ENCODE measurements around the gene MRM1. TPM values are rescaled to one million over a fixed set of nuclear protein-coding genes. Genes with fewer than 3 reads are reported as not detected.

The MRM1 gene
- total RNA-seq, 1 experiment from 2014 or later = 16.5 TPM

- TF ChIP-seq FOXP4 (CRISPR knock-in tag; IDR thresholded peaks at IDR 0.05) = no peak
Measured at GRCh38 chr17:36608280-36608679, 6.9 kb downstream of the MRM1 start (continued).

GRCh38 chr17:36608794-36609497 is 7.6 kb downstream of the MRM1 start:
- ChIA-PET CTCF (interaction anchor here (0.6 to 1.1 kb wide), 4 partner anchors 8 to 474 kb away, joined by 3 to 6 read pairs (median 3); no protein-coding TSS in a partner anchor), POLR2A (no interaction called here)
- Mint-ChIP-seq H3K36me3 (peaks cover 14% of the 10 kb centered on the region), H3K27ac (no peak overlapping the region; the same call in 1 of the 2 replicates), H3K4me3 (no peak overlapping the region), H3K9me3 (peaks cover 8% of the 10 kb centered on the region; the same call in 1 of the 2 replicates), H3K27me3 (ENCODE audit: low read depth) (no peaks in the 10 kb centered on the region), H3K4me1 (peaks cover 39% of the 10 kb centered on the region)
- ATAC-seq (peak; percentile 64), DNase-seq (ENCODE audit: low spot score) (peak; percentile 60)
- TF ChIP-seq PRRX2 (CRISPR knock-in tag; IDR thresholded peaks at IDR 0.05) (no peak), CTCF (IDR thresholded peaks at IDR 0.05) (peak; percentile 26), HMGXB4 (CRISPR knock-in tag; IDR thresholded peaks at IDR 0.05) (0 out of 2 replicates have a peak, but pooled peaks have one; percentile 23), NR2C2 (CRISPR knock-in tag; IDR thresholded peaks at IDR 0.05) (no peak), MAX (CRISPR knock-in tag; IDR thresholded peaks at IDR 0.05) (peak; percentile 46; the same call in 1 of the 2 replicates)

GRCh38 chr17:36609498-36609862 is 8.1 kb downstream of the MRM1 start:
- ChIA-PET CTCF (interaction anchor here (1.0 kb wide), 1 partner anchor 17 kb away, joined by 6 read pairs; no protein-coding TSS in a partner anchor), POLR2A (no interaction called here)
- Mint-ChIP-seq H3K27me3 (ENCODE audit: low read depth) (no peaks in the 10 kb centered on the region), H3K9me3 (peaks cover 8% of the 10 kb centered on the region; the same call in 1 of the 2 replicates), H3K4me3 (no peak overlapping the region), H3K4me1 (peaks cover 40% of the 10 kb centered on the region), H3K36me3 (peaks cover 14% of the 10 kb centered on the region), H3K27ac (no peak overlapping the region)
- DNase-seq (ENCODE audit: low spot score) (peak; percentile 52), ATAC-seq (peak; percentile 48)
- TF ChIP-seq NFATC4 (CRISPR knock-in tag; IDR thresholded peaks at IDR 0.05) (no peak), FOXJ3 (CRISPR knock-in tag; IDR thresholded peaks at IDR 0.05; ENCODE audit: borderline replicate concordance) (no peak), ARID4B (CRISPR knock-in tag; IDR thresholded peaks at IDR 0.05; ENCODE audit: borderline replicate concordance) (no peak), CTCF (IDR thresholded peaks at IDR 0.05) (peak; percentile 12; the same call in 1 of the 2 replicates)

Measured in WTC11 (cell line).